Non-pigmented ciliary epithelial cell (primary cell): Measurements from ENCODE around the gene RGS10.
"Not testable (repeated sequence)": the region's sequence is repeated elsewhere in the genome, so short reads cannot be mapped to it uniquely, and the experiment has no call there.

ENCODE experiments used
- DNase-seq: peaks from one replicate; pipeline ENCODE4 v3.0.0-alpha.2; 2010; ENCODE audit warnings: low read depth

RGS10 gene, protein sequence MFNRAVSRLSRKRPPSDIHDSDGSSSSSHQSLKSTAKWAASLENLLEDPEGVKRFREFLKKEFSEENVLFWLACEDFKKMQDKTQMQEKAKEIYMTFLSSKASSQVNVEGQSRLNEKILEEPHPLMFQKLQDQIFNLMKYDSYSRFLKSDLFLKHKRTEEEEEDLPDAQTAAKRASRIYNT

DNA sequence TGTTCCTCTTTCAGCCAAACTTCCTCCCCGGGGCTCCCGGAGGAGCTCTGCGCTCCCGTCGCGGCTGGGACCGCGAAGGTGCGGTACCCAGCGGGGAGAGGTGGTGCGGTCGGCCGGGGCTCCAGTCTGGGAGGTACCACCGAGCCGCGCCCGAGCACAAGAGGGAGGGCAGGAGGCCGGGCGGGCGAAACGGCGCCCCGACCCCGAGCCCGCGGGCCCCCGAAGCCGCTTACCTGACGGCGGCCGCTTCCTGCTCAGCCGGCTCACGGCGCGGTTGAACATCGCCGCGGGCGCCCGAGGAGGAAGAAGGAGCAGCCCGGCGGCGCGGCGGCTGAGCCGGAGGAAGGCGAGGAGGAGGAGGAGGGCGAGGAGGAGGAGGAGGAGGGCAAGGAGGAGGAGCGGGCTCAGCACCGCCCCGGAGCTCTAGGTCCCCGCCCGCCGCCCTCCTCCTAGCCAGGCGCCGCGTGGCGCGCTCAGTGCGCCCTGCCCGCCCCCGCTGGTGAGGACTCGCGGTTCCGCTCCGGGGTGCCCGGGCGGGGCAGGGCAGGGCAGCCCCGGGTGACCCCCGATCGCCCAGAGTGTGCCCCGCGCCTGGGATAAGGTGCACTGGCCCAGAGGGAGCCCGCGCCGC lies at the start of gene RGS10:
Gene RGS10 (minus strand): TSS at position 363 of the 631 bp plus-strand sequence. CDS start 81 bp downstream, at position 282.
- no peak for DNase-seq

DNA sequence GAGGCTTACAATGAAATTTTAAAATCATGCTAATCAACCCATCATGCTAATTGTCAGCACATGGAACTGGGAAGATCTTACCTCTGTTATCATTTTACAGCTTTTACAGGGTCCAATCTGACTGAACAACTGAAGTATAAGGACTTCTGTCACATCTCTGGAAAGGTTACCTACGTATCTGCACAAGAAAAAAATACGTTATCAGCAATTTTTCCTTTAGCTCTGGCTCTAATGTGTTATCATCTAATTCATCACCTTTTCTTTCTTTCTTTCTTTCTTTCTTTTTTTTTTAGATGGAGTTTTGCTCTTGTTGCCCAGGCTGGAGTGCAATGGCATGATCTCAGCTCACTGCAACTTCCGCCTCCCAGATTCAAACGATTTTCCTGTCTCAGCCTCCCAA lies 45.6 kb upstream of the RGS10 start:
- no peak for DNase-seq

DNA sequence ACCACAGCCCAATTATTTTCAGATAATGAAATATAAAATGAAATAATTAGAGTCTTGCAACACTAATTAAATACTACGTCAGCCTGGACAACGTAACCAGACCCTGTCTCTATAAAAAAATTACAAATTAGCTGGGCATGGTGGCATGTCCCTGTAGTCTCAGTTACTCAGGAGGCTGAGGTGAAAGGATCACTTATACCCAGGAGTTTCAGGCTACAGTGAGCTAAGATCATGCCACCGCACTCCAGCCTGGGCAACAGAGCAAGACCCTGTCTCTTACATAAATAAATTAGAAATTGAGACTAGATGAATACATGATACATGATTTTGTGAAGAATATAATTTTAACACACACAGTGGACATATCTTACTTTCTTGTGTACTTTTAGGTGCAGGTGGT lies 35.8 kb upstream of the RGS10 start:
- no peak for DNase-seq

DNA sequence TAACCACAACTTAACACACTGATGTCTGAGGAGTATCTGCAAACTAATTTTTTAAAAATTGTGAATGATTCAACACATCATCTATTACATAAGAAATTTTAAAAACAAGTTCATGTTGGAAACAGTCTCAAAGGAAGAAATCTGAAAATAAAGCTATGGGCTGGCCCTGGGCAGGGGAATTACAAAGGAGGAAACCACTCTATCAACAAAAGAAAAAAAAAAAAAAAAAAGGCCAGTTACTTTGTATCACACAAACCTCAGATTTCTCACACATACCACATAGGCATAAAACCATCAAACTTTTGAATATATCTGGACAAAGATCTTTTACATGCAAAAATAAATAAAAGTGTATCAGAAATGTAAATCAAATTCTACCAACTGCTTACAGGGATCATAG lies 33.5 kb upstream of the RGS10 start:
- DNase-seq: no peak

DNA sequence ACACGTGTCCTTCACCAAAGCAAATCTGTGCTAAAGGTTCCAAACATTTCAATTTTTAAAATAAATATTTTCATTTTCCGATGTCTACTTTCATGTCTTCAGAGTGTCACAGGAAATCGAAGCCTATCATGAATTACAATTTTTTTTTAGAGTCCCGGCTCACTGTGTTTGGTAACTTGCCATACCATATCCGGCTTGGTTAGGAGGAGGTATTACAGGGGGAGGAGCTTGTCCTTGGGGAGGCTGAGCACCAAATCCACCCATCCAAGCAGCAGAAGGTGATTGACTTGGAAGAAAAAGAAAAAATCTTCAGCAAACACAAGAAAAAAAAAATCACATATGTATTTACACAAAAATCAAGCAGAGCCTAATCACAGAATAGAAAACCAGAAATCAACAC lies 33.0 kb upstream of the RGS10 start:
- no peak for DNase-seq

DNA sequence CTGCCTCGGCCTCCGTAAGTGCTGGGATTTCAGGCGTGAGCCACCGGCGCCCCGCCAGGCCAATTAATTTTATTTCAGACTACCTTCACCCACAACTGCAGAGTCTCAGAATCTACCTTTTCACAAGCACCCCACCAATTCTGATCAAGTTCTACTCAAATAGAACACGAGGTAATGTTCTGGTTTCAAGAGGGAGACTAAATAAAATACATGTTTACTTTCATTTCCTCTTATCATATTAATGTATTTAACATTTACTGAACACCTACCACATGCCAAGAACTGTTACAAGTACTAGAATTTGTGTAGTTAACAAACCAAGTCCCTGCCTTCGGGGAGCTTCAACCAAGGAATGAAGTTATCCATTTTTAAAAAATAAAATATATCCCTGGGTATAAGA lies 25.5 kb upstream of the RGS10 start:
- no peak for DNase-seq

DNA sequence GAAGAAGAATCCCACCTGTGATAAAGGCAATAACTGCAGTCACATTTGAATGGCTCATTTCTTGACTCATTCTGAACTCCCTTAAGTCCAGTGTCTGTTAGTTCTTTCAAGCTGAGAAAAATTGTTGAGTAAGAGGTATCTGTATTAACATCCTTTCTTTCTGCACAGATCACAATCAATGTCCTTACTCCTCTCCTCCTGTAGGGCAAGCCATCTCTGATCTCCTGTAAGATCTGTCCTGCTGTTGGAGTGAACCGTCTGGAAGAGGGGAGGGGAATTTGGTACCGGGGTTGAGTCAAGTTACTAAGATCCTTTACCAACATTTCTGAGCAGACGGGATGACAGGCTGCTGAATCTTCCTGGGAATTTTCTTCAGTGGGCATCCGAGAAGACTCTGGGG lies 19.6 kb upstream of the RGS10 start:
- DNase-seq: no peak

DNA sequence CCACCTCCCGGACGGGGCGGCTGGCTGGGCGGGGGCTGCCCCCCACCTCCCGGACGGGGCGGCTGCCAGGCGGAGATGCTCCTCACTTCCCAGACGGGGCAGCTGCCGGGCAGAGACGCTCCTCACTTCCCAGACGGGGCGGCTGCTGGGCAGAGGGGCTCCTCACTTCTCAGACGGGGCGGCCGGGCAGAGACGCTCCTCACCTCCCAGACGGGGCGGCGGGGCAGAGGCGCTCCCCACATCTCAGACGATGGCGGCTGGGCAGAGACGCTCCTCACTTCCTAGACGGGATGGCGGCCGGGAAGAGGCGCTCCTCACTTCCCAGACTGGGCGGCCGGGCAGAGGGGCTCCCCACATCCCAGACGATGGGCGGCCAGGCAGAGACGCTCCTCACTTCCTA lies 17.0 kb upstream of the RGS10 start:
- DNase-seq: not testable (repeated sequence)

DNA sequence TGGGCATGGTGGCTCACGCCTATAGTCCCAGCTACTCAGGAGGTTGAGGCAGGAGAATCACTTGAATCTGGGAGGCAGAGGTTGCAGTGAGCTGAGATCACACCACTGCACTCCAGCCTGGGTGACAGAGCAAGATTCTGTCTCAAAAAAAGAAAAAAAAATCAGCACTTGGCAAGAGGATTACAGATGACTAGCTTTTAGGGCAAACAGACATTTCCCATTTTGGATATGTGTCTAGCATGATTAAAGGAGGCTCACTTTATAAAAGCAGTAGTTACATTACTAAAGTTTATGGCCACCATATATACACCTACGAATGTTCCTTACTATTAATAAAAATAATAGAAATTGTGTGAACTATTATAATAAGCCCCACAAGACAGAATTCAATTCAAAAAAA lies 13.6 kb upstream of the RGS10 start:
- not testable (repeated sequence) for DNase-seq

DNA sequence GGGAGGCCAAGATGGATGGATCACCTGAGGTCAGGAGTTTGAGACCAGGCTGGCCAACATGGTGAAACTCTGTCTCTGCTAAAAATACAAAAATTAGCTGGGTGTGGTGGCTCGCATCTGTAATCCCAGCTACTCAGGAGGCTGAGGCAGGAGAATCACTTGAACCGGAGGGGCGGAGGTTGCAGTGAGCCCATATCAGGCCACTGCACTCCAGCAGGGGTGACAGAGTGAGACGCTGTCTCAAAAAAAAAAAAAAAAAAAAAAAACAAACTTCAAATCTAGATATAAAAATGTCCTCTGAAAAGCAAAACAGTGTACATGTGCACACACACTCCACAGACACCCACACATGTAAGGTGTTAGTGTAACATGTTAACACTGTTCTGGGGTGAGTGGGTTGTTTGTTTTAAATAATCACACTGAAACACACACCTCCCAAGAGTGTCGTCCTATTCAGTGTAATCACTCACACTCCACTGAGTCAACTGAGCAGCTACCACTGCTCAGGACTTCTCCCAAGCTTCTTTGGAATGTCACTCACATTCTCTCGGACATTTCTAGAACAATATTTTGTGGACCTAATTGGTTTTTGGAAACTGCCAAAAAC lies 12.8 kb upstream of the RGS10 start:
- no peak for DNase-seq

DNA sequence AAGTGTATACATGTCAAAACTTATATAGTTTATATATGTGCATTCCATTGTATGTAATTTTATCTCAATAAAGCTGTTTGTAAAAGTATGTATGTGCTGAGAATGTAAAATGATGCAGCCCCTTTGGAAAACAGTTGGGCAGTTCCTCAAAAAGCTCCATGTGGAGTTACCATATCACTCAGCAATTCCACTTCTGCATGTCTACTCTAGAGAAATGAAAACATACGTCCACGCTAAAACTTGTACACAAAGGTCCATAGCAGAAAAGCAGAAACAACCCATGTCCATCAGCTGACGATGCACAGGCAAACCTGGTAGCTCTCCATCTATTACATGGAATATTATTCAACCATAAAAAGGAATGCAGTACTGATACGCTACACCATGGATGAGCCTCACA lies 8.3 kb upstream of the RGS10 start:
- DNase-seq: no peak

DNA sequence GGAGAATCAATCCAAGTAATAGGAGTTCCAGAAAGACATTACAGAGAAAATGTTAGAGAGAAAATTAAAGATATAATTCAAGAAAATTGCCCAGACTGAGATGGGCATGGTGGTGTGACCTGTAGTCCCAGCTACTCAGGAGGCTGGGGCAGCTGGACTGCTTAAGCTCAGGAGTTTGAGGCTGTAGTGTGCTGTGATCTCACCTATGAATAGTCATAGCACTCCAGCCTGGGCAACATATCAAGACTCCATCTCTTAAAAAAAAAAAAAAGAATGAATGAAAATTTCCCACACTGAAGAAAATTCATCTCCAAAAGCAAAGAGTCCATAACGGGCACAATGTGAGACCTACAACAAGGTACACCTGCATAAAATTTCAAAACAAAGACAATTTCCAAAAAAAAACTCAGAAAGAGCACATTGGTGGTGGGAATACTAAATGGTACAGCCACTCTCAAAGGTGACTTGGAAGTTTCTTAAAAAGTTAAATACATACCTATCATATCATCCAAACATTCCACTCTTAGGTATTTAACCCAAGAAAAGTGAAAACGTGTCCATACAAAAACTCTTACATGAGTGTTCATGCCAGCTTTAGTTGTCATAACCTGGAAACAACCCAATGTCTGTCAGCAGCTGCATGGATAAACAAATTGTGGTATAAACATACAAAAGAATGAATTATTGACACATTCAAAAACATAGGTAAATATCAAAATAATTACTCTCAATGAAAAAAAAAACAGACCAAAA lies 6.9 kb upstream of the RGS10 start:
- DNase-seq: no peak

DNA sequence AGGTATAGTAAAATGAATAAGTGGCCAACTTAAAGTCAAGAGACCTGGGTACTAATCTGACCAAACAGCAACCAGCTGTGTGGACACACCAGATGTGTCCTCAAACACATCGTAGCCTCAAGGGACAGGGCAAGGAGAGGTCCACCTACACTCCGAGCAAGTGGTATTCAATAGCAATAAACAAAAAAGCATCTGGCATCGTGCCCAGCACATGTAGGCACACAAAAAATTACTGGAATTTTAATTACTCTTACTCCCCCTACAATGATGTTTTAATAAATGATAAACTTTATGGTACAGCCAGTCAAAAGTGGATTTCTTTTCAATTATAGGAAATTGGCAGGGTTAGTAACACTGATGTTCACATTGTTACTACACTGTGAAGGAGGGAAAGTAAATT lies 3.5 kb upstream of the RGS10 start:
- no peak for DNase-seq

DNA sequence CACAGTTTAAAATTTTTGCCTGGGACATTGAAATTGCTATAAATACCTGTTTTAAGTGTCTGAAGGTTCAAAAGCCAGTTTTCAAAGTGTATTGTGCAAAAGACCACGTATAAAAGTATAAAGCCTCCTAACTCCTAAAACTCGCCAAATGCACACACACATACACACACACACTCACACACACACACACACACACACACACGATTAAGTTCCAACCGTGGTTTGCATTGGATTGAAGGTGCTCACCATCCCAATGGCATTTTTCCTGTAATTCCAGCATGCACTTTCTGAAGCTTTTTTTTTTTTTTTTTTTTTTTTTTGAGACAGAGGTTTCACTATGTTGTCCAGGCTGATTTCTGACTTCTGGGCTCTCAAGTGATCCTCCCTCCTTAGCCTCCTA lies 2.8 kb upstream of the RGS10 start:
- no peak for DNase-seq

DNA sequence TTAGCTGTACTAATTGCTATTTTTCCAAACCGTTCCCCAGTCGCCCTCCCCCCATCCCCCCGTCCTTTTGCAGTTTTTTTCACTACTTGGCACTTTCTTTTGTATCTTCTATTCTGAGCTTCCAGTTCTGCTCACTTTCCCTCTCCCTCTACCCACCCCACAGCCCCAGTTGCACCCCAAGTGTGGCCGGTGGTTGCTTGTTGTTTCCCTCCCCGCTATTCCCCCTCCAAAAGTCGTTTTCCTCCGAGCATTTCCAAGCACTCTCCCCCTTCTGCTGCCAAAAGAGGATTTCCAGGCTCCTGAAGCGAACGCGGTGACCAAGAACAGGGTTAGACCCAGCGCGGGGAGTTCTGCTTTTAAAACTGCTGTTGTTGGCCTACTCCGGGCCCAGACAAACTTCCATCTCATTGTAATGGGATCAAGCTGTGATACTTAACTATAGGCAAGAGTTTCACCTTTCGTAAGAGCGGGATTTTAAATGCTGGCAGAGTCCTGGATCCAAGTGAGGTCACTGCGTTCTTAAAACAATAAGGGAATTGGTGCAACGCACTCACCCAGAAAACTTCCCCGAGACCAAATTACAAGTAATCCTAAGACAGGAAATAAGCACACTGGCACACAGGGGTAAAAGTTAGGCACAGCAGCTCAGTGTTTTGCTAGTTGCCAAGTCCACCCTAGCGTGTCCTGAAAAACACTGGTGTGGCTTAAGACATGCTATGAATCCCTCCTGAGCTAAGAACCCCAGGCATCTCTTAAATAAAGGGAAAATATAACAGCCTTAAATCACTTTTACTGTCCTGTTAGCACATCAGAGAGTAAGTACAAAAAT lies 1.5 kb upstream of the RGS10 start:
- DNase-seq: no peak

DNA sequence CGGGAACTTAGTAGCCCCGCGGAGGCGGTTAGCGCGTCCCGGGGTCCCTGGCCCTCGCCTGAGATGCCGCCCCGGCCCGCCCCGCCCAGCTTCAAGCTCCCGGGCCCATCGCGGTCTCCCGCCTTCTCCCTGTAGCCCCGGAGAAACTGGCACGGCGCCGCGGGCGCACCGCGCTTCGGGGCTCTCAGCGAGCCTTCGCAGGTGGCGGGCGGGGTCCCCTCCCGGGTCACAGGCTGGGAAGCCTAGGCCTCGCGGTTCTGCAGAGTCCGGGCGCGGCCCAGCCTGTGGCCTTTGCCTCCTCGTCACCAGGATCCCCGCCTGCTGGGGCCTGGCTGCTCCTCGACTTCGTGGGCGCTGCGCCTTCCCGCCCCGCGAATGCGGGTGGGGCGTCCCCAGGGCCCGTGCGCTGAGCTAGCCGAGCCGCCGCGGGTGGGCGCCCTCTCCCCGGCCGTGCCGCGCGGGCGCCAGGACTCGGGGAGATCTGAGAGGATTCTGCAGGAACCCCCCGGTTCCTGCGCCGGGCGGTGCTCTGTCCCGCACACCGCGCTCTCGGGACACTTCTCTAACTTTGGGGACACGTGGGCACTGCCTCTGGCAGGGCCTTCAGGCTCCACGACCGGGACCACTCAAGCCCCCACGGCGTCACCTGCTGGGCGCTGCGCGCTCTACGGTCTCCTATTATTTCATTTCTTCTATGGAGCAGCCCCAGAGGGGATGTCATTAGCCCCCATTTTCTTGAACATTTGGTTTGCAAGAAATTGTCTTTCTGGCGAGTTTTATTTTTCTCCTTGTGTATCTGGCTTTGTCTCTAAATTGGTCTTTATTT lies 682 bp upstream of the RGS10 start:
- DNase-seq: no peak

DNA sequence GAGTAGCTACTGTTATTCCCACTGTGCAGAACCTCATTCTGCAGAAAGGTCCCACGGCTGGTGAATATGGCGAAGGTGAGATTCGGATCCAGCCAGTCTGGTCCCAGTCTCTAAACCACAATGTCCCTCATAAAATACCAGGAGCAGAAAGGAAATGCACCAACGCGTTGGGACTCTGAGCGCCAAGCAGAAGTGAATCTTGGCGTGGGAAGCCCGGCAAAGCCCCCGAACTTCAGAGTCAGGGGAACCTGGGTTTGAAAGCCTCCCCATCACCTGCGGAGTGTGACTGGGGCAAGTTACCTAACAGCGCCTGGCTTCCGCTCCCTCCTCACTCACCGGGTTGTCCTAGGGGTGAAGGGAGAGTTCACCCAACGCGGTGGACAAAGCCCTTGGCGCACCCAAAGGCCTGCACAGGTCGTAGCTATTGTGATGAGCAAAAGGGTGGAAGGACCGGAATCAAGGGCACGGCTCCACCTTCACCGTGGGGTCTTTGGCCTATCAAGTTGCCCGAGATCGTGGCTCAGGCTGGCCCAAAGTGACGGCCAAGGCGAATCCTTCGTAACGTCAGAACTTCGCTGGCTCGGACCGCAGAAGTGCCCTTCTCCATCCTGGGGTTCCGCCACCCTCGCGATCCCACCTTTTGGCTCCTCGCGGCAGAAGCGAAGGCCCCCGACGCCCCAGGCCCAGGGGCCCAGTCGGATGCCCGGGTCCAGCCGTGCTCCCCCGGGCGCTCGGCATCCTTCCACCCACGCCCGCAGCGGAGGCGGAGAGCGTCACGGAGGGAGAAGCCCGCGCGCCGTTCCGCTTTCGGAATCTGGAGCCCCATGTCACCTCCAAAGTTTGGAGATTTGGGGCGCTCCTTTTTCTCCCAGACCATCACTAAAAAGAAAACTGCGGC lies 811 bp downstream of the RGS10 start:
- DNase-seq: no peak

DNA sequence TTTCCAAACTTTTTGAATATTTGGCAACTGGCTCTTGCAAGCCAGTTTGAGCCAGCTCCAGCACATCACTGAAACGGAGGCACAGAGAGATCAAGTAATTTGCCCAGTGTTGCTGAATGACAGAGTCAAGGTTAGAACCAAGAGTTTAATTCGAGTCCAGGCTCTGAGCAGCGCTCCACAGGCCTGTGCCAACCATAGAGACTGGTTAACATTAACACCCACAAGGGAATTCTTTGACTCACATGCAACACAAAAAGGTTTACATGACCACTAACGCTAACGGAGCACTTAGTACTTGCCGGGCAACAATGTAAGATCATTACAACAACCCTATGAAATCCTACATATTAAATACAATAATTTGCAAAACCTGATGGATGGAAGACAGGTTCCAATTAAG lies 1.5 kb downstream of the RGS10 start:
- no peak for DNase-seq

DNA sequence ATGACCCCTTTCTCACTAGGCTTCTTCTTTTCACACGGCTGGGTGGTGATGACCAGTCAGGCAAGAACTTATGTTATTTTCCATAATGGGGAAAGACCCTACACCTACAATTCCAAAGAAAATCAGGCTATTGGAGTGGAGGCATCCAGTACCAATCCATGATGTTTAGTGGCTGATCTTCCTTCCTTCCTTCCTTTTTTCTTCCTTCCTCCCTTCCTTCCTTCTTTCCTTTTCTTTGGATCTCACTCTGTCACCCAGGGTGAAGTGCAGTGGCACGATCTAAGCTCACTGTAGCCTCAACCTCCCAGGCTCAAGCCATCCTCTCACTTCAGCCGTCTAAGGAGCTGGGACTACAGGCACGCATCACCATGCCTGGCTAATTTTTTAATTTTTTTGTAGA lies 2.5 kb downstream of the RGS10 start:
- DNase-seq: no peak

DNA sequence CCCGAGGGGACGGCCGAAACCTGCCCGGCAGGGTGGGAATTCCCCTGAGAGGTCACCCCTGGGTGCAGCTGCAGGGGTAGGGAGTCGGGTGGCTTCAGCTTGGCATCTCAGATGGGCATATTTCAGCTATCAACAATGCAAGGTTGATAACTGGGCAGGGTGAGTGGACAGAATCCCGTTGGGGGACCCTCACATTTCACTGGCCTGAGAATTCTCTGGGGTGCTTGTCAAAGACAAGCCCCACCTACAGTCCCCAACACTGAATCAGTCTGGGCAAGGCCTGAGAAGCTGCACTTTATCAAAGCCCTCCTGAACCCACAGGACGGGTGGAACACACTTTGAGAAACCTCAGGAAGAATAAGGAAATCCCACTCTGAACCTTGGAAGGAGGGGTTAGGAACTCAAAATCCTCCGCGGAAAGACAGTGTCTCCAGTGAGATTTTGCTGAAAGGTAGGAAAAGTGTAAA lies 3.1 kb downstream of the RGS10 start:
- no peak for DNase-seq
